GM23338 (cell line): ENCODE results near the gene SLC39A11. TPM values are rescaled to one million over a fixed set of nuclear protein-coding genes. Genes with fewer than 3 reads are reported as not detected.

Source experiments
- ATAC-seq: fragments of 200-7000 bp; cut with Tn5 transposase; 3 replicates; pipeline ENCODE4 v1.9.1; 2020
- DNase-seq: peaks from one replicate; pipeline ENCODE4 v3.0.0-alpha.2; 2015; ENCODE audit warnings: low spot score
- H2AFZ ChIP-seq: fragments of 200-600 bp; sonication (generic); 2 replicates; pipeline ENCODE4 v1.8.0; 2016; ENCODE audit warnings: antibody characterized with exemption, mild to moderate bottlenecking, moderate library complexity
- H3F3A ChIP-seq: fragments of 200-600 bp; sonication (generic); replicated peaks from 2 replicates; pipeline ENCODE4 v1.8.0; 2017; ENCODE audit warnings: antibody characterized with exemption, mixed run types, low read depth
- H3K27ac ChIP-seq: fragments of 200-600 bp; sonication (generic); 2 replicates; pipeline ENCODE4 v1.6.1; 2016; ENCODE audit warnings: low read depth
- H3K27me3 ChIP-seq: fragments of 200-600 bp; sonication (generic); 2 replicates; pipeline ENCODE4 v1.8.0; 2016; ENCODE audit warnings: mild to moderate bottlenecking, mixed run types, moderate library complexity; ENCODE audit not compliant: insufficient read depth
- H3K36me3 ChIP-seq: fragments of 200-600 bp; sonication (generic); 2 replicates; pipeline ENCODE4 v1.8.0; 2016; ENCODE audit warnings: mild to moderate bottlenecking; ENCODE audit not compliant: insufficient read depth
- H3K4me1 ChIP-seq: fragments of 200-600 bp; sonication (generic); 2 replicates; pipeline ENCODE4 v1.8.0; 2016; ENCODE audit warnings: mild to moderate bottlenecking, moderate library complexity; ENCODE audit not compliant: insufficient read depth
- H3K4me2 ChIP-seq: fragments of 200-600 bp; sonication (generic); 2 replicates; pipeline ENCODE4 v1.7.1; 2017; ENCODE audit warnings: mixed run types
- H3K4me3 ChIP-seq: fragments of 200-600 bp; sonication (generic); 2 replicates; pipeline ENCODE4 v1.6.1; 2016; ENCODE audit warnings: mixed run types
- H3K79me2 ChIP-seq: fragments of 200-600 bp; sonication (generic); replicated peaks from 2 replicates; pipeline ENCODE4 v1.8.0; 2017; ENCODE audit warnings: mild to moderate bottlenecking; ENCODE audit not compliant: insufficient read depth
- H3K9me2 ChIP-seq: fragments of 200-600 bp; sonication (generic); 2 replicates; pipeline ENCODE4 v1.8.0; 2017; ENCODE audit not compliant: insufficient read depth
- H4K20me1 ChIP-seq: fragments of 200-600 bp; sonication (generic); replicated peaks from 2 replicates; pipeline ENCODE4 v1.8.0; 2017; ENCODE audit warnings: mild to moderate bottlenecking; ENCODE audit not compliant: insufficient read depth
- H3K27ac Mint-ChIP-seq: 2 replicates; pipeline ENCODE4 v1.8.0; 2020; ENCODE audit warnings: inconsistent platforms, mild to moderate bottlenecking, moderate library complexity, mixed read lengths
- H3K27me3 Mint-ChIP-seq: 3 replicates; pipeline ENCODE4 v1.8.0; 2022; ENCODE audit warnings: low read depth, mild to moderate bottlenecking, moderate library complexity, mixed read lengths, inconsistent platforms; ENCODE audit not compliant: insufficient read depth, poor library complexity
- H3K36me3 Mint-ChIP-seq: 3 replicates; pipeline ENCODE4 v1.8.0; 2021; ENCODE audit warnings: low read depth, mild to moderate bottlenecking, inconsistent platforms, moderate library complexity, mixed read lengths
- H3K4me1 Mint-ChIP-seq: 3 replicates; pipeline ENCODE4 v1.8.0; 2020; ENCODE audit warnings: mild to moderate bottlenecking, inconsistent platforms, mixed read lengths
- H3K4me3 Mint-ChIP-seq: 3 replicates; pipeline ENCODE4 v1.8.0; 2021; ENCODE audit warnings: moderate library complexity, mild to moderate bottlenecking, inconsistent platforms, mixed read lengths
- H3K9me3 Mint-ChIP-seq: 3 replicates; pipeline ENCODE4 v1.8.0; 2020; ENCODE audit warnings: moderate library complexity, mild to moderate bottlenecking, inconsistent platforms, mixed read lengths
- CREB1 ChIP-seq: fragments of 250-450 bp; sonication (Bioruptor Pico); IDR thresholded peaks from 2 replicates; pipeline ENCODE4 v1.5.0; 2020; ENCODE audit warnings: low read depth, mild to moderate bottlenecking, moderate library complexity
- EZH2 ChIP-seq: fragments of 200-600 bp; sonication (generic); IDR thresholded peaks from one replicate; pipeline ENCODE4 v1.8.0; 2017; ENCODE audit warnings: antibody characterized with exemption, mild to moderate bottlenecking, low read depth; ENCODE audit not compliant: unreplicated experiment
- JUNB ChIP-seq: IDR thresholded peaks from one replicate; pipeline ENCODE4 v1.6.1; 2016; ENCODE audit warnings: antibody characterized with exemption; ENCODE audit not compliant: unreplicated experiment
- POLR2AphosphoS5 ChIP-seq: IDR thresholded peaks from 2 replicates; pipeline ENCODE4 v1.6.1; 2016; ENCODE audit warnings: antibody characterized with exemption, low read depth
- STAT1 ChIP-seq: IDR thresholded peaks from one replicate; pipeline ENCODE4 v1.6.1; 2016; ENCODE audit warnings: antibody characterized with exemption; ENCODE audit not compliant: unreplicated experiment
- ZNF114 ChIP-seq: fragments of 250-450 bp; sonication (Bioruptor Pico); IDR thresholded peaks from 2 replicates; pipeline ENCODE4 v1.5.0; 2020; ENCODE audit warnings: mild to moderate bottlenecking, moderate library complexity
- polyA plus RNA-seq: library from polyadenylated mRNA; unstranded; fragments of >200 nt; fragmentation: Nextera tagmentation; extraction: Ambion mirVana; gene quantifications from 2 replicates; pipeline ENCODE4 v1.2.1, GENCODE V29; 2016
- total RNA-seq: library from RNA; depleted of rRNA; stranded (reverse); fragments of >200 nt; shearing (Covaris generic); gene quantifications from 2 replicates; pipeline ENCODE4 v1.2.3, GENCODE V29; 2014
- TF ChIP-seq, protein P1 (sequence below): fragments of 250-450 bp; sonication (Bioruptor Pico); IDR thresholded peaks from 2 replicates; pipeline ENCODE4 v1.5.0; 2020; ENCODE audit warnings: mild to moderate bottlenecking, moderate library complexity
- TF ChIP-seq, protein P2 (sequence below): IDR thresholded peaks from 2 replicates; pipeline ENCODE4 v1.6.1; 2016; ENCODE audit warnings: antibody characterized with exemption

SLC39A11 gene
- total and polyA plus RNA-seq, 2 experiments from 2014 or later, result 10.8 to 18.1 TPM

DNA sequence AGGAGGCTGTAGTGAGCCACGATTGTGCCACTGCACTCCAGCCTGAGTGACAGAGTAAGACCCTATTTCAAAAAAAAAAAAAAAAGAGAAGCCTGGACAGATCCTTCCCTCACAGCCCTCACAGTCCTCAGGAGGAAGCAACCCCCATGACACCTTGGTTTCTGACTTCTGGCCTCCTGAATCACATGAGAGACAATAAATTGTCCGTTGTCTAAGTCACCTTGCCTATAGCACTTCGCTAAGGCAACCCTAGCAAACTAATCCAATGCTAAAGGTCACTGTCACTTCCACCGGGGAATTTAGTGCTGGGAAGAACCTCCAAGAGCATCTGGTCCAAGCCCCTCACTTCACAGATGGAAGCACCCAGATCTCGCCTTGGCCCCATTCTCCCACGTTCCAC lies 18.9 kb upstream of the SLC39A11 start (continued):
- TF ChIP-seq, protein P1, sequence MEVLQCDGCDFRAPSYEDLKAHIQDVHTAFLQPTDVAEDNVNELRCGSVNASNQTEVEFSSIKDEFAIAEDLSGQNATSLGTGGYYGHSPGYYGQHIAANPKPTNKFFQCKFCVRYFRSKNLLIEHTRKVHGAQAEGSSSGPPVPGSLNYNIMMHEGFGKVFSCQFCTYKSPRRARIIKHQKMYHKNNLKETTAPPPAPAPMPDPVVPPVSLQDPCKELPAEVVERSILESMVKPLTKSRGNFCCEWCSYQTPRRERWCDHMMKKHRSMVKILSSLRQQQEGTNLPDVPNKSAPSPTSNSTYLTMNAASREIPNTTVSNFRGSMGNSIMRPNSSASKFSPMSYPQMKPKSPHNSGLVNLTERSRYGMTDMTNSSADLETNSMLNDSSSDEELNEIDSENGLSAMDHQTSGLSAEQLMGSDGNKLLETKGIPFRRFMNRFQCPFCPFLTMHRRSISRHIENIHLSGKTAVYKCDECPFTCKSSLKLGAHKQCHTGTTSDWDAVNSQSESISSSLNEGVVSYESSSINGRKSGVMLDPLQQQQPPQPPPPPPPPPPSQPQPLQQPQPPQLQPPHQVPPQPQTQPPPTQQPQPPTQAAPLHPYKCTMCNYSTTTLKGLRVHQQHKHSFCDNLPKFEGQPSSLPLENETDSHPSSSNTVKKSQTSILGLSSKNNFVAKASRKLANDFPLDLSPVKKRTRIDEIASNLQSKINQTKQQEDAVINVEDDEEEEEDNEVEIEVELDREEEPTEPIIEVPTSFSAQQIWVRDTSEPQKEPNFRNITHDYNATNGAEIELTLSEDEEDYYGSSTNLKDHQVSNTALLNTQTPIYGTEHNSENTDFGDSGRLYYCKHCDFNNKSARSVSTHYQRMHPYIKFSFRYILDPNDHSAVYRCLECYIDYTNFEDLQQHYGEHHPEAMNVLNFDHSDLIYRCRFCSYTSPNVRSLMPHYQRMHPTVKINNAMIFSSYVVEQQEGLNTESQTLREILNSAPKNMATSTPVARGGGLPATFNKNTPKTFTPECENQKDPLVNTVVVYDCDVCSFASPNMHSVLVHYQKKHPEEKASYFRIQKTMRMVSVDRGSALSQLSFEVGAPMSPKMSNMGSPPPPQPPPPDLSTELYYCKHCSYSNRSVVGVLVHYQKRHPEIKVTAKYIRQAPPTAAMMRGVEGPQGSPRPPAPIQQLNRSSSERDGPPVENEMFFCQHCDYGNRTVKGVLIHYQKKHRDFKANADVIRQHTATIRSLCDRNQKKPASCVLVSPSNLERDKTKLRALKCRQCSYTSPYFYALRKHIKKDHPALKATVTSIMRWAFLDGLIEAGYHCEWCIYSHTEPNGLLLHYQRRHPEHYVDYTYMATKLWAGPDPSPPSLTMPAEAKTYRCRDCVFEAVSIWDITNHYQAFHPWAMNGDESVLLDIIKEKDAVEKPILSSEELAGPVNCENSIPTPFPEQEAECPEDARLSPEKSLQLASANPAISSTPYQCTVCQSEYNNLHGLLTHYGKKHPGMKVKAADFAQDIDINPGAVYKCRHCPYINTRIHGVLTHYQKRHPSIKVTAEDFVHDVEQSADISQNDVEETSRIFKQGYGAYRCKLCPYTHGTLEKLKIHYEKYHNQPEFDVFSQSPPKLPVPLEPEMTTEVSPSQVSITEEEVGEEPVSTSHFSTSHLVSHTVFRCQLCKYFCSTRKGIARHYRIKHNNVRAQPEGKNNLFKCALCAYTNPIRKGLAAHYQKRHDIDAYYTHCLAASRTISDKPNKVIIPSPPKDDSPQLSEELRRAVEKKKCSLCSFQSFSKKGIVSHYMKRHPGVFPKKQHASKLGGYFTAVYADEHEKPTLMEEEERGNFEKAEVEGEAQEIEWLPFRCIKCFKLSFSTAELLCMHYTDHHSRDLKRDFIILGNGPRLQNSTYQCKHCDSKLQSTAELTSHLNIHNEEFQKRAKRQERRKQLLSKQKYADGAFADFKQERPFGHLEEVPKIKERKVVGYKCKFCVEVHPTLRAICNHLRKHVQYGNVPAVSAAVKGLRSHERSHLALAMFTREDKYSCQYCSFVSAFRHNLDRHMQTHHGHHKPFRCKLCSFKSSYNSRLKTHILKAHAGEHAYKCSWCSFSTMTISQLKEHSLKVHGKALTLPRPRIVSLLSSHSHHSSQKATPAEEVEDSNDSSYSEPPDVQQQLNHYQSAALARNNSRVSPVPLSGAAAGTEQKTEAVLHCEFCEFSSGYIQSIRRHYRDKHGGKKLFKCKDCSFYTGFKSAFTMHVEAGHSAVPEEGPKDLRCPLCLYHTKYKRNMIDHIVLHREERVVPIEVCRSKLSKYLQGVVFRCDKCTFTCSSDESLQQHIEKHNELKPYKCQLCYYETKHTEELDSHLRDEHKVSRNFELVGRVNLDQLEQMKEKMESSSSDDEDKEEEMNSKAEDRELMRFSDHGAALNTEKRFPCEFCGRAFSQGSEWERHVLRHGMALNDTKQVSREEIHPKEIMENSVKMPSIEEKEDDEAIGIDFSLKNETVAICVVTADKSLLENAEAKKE (CRISPR knock-in tag), result no peak
- TF ChIP-seq ZNF114 (no peak), POLR2AphosphoS5 (no peak)

DNA sequence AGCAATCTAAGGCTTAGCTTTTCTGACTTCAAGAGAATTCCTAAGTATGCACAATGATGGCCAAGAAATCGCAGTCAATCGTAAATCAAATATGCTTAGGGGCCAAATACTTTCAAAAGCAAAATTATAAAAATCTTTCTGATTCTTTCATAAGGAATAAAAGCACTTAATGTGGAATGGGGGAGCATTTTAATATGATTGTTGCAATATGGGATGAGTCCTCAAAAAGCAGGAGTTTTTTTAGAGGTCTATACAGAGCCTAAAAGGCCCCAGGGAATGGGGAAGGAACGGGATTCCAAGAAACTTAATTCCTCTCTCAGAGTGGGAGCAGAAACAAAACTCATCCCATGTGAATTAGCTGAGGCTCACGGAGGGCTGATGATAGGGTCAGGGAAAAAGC lies 14.7 kb upstream of the SLC39A11 start:
- H3K4me2 ChIP-seq, result no peak overlapping the region
- no peaks in the 10 kb centered on the region for H3K79me2 ChIP-seq
- no peaks in the 10 kb centered on the region for H3K4me1 ChIP-seq
- no peaks in the 10 kb centered on the region for H3K27me3 ChIP-seq
- H3K36me3 Mint-ChIP-seq, result no peaks in the 10 kb centered on the region
- ATAC-seq (no peak), DNase-seq (no peak)
- no peaks in the 10 kb centered on the region for H4K20me1 ChIP-seq
- H3K36me3 ChIP-seq, result no peaks in the 10 kb centered on the region
- peaks cover 3% of the 10 kb centered on the region; the same call in 1 of the 3 replicates for H3K9me3 Mint-ChIP-seq
- peaks cover 9% of the 10 kb centered on the region for H3K27me3 Mint-ChIP-seq
- no peak overlapping the region for H3K27ac ChIP-seq
- no peaks in the 10 kb centered on the region for H3K4me1 Mint-ChIP-seq
- H3K9me2 ChIP-seq, result no peaks in the 10 kb centered on the region
- no peak overlapping the region for H3K4me3 Mint-ChIP-seq
- no peak overlapping the region for H3K27ac Mint-ChIP-seq
- H3K4me3 ChIP-seq, result no peak overlapping the region
- no peaks in the 10 kb centered on the region for H3F3A ChIP-seq
- no peak overlapping the region for H2AFZ ChIP-seq
- TF ChIP-seq JUNB, result no peak
- TF ChIP-seq, protein P1 (CRISPR knock-in tag), result no peak
- no peak for TF ChIP-seq ZNF114
- TF ChIP-seq CREB1 (CRISPR knock-in tag), result no peak
- TF ChIP-seq, protein P2, sequence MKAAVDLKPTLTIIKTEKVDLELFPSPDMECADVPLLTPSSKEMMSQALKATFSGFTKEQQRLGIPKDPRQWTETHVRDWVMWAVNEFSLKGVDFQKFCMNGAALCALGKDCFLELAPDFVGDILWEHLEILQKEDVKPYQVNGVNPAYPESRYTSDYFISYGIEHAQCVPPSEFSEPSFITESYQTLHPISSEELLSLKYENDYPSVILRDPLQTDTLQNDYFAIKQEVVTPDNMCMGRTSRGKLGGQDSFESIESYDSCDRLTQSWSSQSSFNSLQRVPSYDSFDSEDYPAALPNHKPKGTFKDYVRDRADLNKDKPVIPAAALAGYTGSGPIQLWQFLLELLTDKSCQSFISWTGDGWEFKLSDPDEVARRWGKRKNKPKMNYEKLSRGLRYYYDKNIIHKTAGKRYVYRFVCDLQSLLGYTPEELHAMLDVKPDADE, result no peak
- TF ChIP-seq STAT1, result no peak
- no peak for TF ChIP-seq EZH2
